Measurements from ENCODE around the gene OR5L2. TPM values are rescaled to one million over a fixed set of nuclear protein-coding genes. Genes with fewer than 3 reads are reported as not detected.

OR5L2 gene
- total RNA-seq = not detected
- long read RNA-seq = 0 reads

DNA sequence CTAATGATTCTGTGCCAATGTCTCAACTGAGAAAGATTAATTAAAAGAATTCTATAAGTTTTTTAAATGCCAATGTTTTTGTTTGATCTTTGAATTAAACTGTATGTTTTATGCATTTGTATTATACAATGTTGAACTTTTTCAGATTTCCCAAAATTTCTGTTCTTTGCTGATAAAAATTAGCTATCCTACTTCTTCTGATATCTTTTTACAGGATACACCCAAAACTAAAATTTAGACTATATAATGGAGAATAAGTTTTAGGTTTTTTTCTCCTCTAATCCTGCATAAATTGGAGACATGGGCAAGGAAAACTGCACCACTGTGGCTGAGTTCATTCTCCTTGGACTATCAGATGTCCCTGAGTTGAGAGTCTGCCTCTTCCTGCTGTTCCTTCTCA lies at the start of gene OR5L2:
TSS of gene OR5L2 (plus strand) at position 301 of the 400 bp plus-strand sequence. CDS start at position 301, 0 bp downstream.
- no peaks in the 10 kb centered on the region for H3K9me3 ChIP-seq (replicated peaks)
- no peaks in the 10 kb centered on the region for H3K27me3 ChIP-seq (ENCODE audit: low read depth)
- no peak within 1 kb of the TSS for H3K27ac ChIP-seq (replicated peaks)
- TF ChIP-seq, protein P1, sequence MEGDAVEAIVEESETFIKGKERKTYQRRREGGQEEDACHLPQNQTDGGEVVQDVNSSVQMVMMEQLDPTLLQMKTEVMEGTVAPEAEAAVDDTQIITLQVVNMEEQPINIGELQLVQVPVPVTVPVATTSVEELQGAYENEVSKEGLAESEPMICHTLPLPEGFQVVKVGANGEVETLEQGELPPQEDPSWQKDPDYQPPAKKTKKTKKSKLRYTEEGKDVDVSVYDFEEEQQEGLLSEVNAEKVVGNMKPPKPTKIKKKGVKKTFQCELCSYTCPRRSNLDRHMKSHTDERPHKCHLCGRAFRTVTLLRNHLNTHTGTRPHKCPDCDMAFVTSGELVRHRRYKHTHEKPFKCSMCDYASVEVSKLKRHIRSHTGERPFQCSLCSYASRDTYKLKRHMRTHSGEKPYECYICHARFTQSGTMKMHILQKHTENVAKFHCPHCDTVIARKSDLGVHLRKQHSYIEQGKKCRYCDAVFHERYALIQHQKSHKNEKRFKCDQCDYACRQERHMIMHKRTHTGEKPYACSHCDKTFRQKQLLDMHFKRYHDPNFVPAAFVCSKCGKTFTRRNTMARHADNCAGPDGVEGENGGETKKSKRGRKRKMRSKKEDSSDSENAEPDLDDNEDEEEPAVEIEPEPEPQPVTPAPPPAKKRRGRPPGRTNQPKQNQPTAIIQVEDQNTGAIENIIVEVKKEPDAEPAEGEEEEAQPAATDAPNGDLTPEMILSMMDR (IDR thresholded peaks at IDR 0.05; ENCODE audit: borderline replicate concordance) = no peak
- H3K4me1 ChIP-seq = no peaks in the 10 kb centered on the region
- no peak for DNase-seq
- H3K36me3 ChIP-seq = no peaks in the 10 kb centered on the region
- no peak within 1 kb of the TSS for H3K4me3 ChIP-seq
- intact Hi-C loops (cut with micrococcal nuclease) = no loop called here

DNA sequence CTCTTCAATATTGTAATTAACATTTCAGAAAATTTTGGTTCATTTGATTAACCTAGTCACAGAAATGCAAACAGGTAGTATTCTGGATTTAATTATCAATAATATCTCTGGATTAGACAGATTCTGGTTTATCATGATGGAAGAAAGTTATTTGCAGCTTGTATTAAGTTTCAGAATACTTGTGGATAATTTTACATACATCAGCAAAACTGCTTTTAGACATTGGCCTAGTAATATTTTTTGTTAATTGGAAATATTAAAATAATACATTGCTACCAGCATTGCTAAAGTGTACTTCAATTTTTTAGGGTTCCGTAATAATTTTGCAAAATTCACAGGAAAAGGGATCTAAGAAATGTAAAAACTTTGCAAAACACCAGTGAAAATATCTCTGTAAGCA lies 35.4 kb upstream of the OR5L2 start:
- Histone ChIP-seq H3K4me1 (no peaks in the 10 kb centered on the region), H3K27me3 (ENCODE audit: low read depth) (no peaks in the 10 kb centered on the region), H3K9me3 (replicated peaks) (peaks cover 4% of the 10 kb centered on the region), H3K27ac (replicated peaks) (no peak overlapping the region), H3K36me3 (no peaks in the 10 kb centered on the region), H3K4me3 (no peak overlapping the region)
- TF ChIP-seq, protein P1 (IDR thresholded peaks at IDR 0.05; ENCODE audit: borderline replicate concordance) = no peak
- DNase-seq = no peak
- intact Hi-C loops (cut with micrococcal nuclease) = no loop called here

DNA sequence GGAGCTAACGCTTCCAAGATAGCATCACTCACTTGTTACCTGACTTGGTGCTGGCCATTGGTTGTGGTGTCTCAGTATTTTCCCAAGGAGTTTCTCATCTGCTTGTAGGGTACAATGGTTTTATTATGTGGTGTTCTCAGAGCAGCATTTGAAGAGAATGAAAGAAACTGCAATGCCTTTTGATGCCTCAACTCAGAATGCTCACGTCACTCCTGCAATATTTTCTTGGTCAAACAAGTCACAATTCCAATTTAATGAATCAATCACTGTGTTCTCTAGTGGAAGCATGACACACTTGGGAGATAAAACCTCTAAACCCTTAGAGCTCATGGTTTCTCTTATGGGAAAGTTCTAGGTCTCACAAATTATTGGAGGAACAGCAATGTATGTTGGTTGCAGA lies 33.7 kb upstream of the OR5L2 start:
- H3K9me3 ChIP-seq (replicated peaks) = peaks cover 4% of the 10 kb centered on the region
- H3K4me3 ChIP-seq = no peak overlapping the region
- TF ChIP-seq, protein P1 (IDR thresholded peaks at IDR 0.05; ENCODE audit: borderline replicate concordance) = no peak
- no peak for DNase-seq
- intact Hi-C loops (cut with micrococcal nuclease) = no loop called here
- no peaks in the 10 kb centered on the region for H3K36me3 ChIP-seq
- H3K27ac ChIP-seq (replicated peaks) = no peak overlapping the region
- H3K4me1 ChIP-seq = no peaks in the 10 kb centered on the region
- H3K27me3 ChIP-seq (ENCODE audit: low read depth) = no peaks in the 10 kb centered on the region

DNA sequence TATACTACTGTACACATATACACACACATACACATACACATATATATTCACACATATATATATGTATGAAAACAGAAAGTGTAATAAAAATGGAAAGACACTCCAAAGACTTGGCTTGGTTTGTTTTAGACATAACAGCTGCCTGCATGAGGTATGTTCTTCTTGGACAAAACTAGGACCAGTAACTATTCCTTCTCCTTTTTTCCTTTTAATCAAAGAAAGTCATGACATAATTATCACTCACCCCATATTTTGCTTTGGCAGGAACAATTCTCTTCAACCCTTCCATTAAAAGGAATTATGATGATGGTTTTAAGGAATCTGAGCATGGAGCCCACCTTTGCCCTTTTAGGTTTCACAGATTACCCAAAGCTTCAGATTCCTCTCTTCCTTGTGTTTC lies 31.8 kb upstream of the OR5L2 start, which contains the start of gene OR5D14:
TSS of gene OR5D14 (plus strand) at position 301 of the 400 bp plus-strand sequence. CDS start at position 301, 0 bp downstream.
- H3K27me3 ChIP-seq (ENCODE audit: low read depth) = no peaks in the 10 kb centered on the region
- intact Hi-C loops (cut with micrococcal nuclease) = no loop called here
- H3K36me3 ChIP-seq = no peaks in the 10 kb centered on the region
- TF ChIP-seq, protein P1 (IDR thresholded peaks at IDR 0.05; ENCODE audit: borderline replicate concordance) = no peak
- no peak for DNase-seq
- peaks cover 8% of the 10 kb centered on the region for H3K9me3 ChIP-seq (replicated peaks)
- H3K4me1 ChIP-seq = no peaks in the 10 kb centered on the region
- H3K4me3 ChIP-seq = no peak within 1 kb of the TSS
- no peak within 1 kb of the TSS for H3K27ac ChIP-seq (replicated peaks)

DNA sequence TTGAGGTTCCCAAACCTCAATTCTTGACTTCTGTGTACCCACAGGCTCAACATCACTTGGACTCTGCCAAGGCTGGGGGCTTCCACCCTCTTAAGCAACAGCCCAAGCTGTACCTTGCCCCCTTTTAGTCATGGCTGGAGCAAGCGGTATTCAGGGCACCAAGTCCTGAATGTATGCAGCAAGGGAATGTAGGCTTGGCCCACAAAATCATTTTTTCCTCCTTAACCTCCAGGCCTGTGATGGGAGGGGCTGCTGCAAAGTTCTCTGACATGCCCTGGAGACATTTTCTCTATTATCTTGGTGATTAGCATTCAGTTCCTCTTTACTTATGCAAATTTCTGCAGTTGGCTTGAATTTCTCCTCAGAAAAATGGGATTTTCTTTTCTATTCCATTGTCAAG lies 20.8 kb upstream of the OR5L2 start:
- H3K9me3 ChIP-seq (replicated peaks) = peaks cover 34% of the 10 kb centered on the region
- TF ChIP-seq, protein P1 (IDR thresholded peaks at IDR 0.05; ENCODE audit: borderline replicate concordance) = no peak
- intact Hi-C loops (cut with micrococcal nuclease) = no loop called here
- H3K36me3 ChIP-seq = no peaks in the 10 kb centered on the region
- no peaks in the 10 kb centered on the region for H3K27me3 ChIP-seq (ENCODE audit: low read depth)
- H3K4me3 ChIP-seq = no peak overlapping the region
- H3K4me1 ChIP-seq = no peaks in the 10 kb centered on the region
- H3K27ac ChIP-seq (replicated peaks) = no peak overlapping the region
- no peak for DNase-seq

Measured in left ventricle myocardium inferior (tissue), 1 donor.